ENCODE data around the gene FUOM.

FUOM gene

GRCh38 chr10:133357285-133358161 lies at the start of gene FUOM:
TSS of gene FUOM (minus strand) at chr10:133358019. CDS start at chr10:133358007, 12 bp downstream.
- DNase-seq, result peak; percentile 15

DNA sequence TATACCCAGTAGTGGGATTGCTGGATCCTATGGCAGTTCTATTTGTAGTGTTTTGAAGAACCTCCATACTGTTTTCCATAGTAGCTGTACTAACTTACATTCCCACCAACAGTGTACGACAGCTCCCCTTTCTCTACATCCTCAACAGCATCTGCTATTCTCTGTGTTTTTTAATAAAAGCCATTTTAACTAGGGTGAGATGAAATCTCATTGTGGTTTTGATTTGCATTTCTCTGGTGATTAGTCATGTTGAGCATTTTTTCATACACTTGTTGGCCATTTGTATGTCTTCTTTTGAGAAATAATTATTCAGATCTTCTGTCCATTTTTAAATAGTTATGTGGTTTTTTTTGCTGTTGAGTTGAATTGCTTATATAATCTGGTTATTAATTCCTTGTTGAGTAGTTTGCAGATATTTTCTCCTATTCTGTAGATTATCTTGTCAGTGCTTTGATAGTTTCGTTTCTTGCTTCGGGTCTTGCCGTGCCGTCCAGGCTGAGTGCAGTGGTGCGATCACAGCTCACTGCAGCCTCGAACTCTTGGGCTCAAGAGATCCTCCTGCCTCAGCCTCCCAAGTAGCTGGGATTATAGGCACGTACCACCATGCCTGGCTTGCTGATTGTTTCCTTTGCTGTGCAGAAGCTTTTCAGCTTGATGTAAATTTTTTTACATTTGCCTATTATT lies 48.2 kb upstream of the FUOM start:
- DNase-seq, result no peak

DNA sequence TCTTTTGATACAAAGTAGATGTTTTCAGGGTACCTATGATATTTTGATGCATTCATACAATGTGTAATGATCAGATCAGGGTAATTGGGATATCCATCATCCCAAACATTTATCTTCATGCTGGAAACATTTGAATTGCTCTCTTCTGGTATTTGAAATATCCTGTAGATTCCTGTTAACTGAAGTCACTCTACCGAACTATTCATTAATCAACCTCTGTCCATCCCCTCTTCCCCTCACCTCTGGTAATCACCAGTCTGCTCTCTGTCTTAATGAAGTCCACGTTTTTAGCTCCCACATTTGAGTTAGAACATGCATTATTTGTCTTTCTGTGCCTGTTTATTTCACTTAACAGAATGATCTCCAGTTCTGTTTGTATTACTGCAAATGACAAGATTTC lies 47.5 kb upstream of the FUOM start:
- DNase-seq, result peak; percentile 61

GRCh38 chr10:133403784-133404183 lies 46.0 kb upstream of the FUOM start:
- DNase-seq, result no peak

DNA sequence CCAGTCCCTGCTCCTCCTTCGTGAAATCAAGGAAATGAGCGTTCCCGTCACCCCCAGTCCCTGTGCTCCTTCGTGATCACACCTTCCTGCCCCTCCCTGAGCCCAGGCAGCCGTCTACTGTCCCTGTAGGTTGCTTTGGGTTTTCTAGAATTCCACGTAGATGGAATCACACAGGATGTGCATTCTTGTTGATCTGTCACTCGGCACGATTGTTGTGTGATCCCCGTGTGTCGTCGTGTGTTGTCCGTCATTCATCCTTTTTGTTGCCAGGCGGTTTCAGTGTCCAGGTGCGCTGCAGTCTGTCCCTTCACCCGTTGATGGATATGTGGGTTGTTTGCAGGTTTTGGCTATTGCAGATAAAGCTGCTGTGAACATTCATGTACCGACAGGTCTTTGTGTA lies 45.5 kb upstream of the FUOM start:
- no peak for DNase-seq

DNA sequence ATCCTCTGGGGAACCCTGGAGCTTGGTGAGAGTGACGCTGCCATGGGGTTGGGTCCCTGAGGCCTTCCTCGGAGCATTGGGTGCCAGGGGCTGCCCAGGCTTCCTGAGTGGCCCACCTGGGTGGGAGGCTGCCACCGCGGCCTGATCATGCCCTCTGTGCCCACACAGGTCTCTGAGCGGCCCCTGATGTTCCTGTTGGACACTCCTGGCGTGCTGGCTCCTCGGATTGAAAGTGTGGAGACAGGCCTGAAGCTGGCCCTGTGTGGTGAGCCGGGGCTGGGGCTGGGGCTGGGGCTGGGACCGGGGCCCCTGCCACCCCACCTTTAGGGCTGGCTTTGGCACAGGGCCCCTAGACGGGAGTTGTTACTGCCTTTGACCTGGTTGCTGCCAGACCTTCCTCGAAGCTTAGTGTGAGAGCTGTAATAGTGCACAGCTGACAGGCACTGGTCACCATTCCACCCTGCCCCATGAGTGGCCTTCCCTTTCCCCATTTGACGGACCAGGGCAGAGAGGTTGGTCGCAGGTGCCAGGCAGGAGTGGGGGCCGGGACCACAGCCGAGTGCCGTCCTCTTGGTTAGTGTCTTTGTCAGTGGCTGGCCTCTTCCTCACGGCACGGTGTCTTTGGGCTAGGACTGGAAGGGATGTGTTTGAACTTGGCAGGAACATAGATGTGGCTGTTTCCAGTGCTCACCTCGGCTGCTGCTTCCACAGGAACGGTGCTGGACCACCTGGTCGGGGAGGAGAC lies 44.3 kb upstream of the FUOM start:
- DNase-seq, result no peak

GRCh38 chr10:133401500-133401899 lies 43.7 kb upstream of the FUOM start:
- DNase-seq, result no peak

DNA sequence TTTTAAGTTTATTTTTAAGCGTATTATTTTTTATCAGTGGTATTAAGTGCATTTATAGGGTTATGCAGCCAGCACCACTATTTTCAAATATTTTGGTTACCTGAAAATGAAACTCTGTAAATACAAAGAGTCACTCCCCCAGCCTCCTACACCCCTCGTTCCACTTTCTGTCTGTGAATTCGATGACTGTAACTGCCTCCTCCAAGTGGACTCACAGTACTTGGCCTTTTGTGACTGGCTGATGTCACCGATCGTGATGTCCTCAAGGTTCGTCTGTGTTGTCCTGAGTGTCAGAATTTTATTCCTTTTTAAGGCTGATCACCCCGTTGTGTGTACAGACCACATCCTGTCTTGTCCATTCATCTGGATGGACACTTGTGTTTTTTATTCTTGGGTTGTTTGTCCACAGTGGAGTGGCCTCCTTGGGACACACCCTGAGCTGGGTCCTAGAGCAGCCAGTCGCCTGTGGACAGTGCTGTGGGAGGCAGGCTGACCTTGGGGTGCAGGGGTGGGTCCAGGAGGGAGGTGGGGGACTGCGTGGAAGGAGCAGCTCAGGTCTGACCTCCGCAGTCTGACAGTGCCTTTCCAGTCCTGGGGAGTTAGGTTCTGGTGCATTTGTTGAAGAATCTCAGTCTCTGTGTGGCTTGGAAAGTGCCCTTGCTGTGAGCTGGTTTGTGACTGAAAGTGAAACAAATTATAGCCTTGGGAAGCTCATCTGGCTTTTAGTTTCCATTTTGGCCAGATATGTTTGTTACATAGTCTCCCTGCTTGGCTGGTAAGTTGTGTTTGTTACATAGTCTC lies 43.0 kb upstream of the FUOM start:
- DNase-seq, result no peak

DNA sequence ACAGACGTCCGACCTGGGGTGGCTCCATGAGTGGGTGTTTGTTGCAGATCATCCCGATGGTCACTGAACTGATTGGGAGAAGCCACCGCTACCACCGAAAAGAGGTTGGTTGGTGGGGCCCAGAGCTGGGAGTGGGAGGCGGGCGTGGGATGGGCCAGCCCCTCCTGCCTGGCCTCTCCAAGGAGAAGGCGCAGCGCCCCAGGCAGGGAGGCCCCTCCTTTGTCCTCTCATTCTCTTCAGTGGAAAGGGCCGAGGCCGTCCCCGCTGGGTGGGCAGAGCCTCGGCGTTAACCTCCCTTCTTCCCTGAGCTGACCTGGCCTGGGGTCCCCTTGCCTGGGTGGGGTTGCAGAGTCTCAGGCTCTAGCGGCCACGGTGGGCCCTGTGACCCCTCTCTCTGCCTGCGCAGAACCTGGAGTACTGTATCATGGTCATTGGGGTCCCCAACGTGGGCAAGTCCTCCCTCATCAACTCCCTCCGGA lies 41.3 kb upstream of the FUOM start:
- no peak for DNase-seq

- no peak for DNase-seq
Measured at GRCh38 chr10:133397938-133398337, 40.1 kb upstream of the FUOM start.

DNA sequence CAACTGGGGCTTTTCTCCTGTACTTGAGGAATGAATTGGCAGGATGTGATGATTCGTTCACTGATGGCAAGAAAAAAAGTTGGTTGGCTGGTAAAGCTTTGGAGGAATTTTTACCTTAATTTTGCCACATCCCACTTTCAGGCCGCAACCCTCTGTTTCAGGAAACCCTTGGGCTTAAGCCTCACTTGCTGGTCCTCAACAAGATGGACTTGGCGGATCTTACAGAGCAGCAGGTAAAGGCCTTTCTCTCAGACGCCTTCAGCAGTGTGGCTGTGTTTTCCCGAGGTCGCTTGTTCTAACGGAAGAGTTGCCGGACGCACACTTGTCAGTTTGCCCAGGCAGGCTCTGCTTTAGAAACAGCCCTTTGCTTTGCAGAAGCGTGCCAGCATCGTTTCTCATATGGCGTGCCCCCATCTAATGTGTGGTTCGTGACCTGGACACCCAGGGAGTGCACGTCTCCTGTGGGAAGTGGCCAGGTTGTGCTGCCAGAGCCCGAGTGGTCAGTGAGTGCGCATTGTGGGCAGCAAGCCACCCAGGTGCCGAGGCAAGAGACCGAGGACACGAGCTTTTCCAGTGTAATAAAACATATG lies 38.3 kb upstream of the FUOM start:
- no peak for DNase-seq

- no peak for DNase-seq
Measured at GRCh38 chr10:133394801-133395221, 37.0 kb upstream of the FUOM start.

GRCh38 chr10:133394064-133394663 lies 36.3 kb upstream of the FUOM start, which contains the start of gene MTG1:
TSS of gene MTG1 (plus strand) at chr10:133394157. CDS start at chr10:133394221, 64 bp downstream.
- peak; percentile 78 for DNase-seq

DNA sequence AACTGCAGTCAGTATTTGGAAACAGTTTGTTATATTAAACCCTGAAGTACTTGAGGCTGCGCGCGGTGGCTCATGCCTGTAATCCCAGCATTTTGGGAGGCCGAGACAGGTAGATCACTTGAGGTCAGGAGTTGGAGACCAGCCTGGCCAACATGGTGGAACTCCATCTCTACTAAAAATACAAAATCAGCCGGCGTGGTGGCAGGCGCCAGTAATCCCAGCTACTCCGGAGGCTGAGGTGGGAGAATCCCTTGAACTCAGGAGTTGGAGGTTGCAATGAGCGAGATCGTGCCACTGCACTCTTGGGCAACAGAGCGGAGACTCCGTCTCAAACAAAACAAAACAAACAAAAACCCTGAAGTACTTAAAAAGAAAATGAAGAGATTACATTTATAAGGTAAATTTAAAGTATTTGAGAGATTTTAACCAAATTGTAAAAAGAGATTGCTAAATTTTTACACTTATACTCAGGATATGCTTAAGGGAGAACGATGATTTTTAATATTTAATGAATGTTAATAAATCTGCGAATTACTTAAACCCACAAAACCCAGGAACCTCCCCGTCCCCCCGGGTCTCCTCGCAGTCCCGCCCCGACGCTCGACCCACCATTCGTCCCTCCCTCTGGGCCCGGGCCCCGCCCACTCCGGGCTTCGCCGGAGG lies 35.7 kb upstream of the FUOM start:
- DNase-seq, result peak; percentile 39

DNA sequence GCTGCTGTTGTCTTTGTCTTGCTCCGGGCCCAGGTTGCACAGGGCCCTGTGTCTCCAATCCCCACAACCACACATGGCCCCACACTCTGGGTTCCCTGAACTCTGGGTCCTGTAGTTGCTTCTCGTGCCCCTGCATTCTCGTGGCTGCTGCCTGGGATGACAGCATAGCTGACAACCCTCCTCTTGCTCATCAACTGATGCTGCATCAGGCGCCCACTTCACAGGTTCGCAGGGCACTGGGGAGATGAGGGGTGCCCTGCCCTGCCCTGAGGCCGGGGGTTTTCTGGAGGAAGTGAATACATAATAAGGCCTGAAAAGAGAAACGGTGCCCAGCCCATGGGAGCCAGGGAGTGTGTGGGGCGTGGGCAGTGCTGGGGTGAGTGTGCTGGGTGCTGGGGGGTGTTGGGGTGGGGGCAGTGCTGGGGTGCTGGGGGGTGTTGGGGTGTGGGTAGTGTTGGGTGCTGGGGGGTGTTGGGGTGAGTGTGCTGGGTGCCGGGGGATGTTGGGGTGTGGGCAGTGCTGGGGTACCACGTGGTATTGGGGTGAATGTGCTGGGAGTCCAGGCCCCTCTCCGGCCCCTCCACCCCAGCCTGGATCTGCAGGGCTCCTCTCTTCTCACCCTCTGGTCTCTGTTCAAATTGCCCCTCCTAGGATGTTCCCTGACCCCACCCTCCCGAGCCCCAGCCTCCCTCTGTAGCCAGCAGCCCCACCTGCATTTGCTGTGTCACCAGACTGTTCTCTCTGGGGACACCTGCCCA lies 34.1 kb upstream of the FUOM start:
- DNase-seq, result no peak

DNA sequence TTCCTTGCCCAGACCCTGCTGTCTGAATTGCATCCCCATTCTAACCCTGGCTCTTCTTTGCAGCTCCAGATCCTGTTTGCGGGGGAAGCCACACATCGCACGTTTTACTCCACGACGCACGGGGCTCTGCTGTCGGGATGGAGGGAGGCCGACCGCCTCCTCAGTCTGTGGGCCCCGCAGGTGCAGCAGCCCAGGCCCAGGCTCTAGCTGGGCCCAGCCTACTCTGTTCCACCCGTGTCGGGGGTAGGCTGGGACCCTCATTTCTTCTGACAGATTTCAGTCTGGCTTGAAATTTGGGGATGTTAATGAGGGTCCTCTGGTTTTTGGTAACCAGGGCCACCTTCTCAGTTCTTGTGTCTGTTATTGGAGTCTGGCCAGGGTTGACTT lies 33.4 kb upstream of the FUOM start:
- DNase-seq, result no peak

DNA sequence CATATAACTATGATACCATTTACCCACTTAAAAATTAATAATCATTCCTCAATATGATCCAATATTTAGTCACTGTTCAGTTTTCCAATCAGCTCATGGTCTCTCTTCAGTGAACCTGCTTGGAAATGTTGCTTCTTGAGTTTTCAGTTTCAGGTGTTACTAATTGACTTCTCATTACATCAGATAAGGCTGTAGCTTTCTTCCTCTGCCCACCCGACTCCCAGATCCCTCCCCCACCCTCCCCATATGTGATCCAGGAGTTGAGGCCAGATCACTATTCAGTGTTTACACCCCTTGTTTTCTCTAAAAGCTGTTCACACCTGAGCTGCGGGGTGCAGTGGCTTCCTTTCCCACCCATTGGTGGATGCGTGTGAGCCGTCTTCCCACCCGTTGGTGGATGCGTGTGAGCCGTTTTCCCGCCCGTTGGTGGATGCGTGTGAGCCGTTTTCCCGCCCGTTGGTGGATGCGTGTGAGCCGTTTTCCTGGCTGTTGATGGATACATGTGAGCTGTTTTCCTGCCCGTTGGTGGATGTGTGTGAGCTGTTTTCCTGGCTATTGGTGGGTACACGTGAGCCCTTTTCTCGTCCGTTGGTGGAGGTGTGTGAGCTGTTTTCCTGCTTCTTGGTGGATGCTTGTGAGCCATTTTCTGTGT lies 32.9 kb upstream of the FUOM start:
- no peak for DNase-seq

DNA sequence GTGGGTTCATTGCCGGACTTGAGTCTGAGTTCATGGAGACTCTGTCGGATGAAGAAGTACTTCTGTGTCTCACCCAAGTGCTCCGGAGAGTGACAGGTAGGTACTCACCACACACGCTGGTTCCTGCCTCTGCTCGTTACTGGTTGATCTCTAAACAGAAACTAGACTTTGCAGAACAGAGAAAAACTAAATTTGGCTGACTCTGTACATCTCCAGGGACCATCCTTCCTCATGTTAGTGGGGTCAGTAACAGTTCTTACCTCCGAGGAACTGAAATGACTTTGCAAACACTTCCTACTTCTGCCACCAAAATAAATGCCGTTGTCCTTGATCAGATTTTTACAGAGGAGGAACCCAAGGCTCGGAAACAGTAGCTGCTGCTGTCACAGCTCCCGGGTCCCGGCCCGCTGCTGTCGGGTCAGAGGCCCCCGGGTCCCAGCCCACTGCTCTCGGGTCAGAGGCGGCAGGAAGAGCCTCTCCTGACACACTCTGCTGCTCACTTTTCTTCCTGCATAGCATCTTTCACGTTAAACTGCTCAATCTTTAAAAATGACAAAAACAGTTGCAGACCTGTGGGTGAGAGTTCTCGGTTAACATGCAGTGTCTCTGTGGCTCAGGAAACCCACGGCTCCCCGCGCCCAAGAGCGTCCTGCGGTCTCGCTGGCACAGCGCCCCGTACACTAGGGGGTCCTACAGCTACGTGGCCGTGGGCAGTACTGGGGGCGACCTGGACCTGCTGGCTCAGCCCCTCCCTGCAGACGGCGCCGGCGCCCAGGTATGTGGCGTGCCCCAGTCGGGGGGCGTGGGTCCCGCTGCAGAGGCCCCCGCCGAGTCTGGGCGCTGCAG lies 31.4 kb upstream of the FUOM start:
- DNase-seq, result no peak
